NCI-H1048 (cell line): ENCODE measurements around the gene DOK1.
"Not testable (repeated sequence)": the region's sequence is repeated elsewhere in the genome, so short reads cannot be mapped to it uniquely, and the experiment has no call there.

Experiments used
- DNase-seq: peaks from one replicate; lab custom pipeline; 2025; lab: John Stamatoyannopoulos, UW

Gene DOK1

DNA sequence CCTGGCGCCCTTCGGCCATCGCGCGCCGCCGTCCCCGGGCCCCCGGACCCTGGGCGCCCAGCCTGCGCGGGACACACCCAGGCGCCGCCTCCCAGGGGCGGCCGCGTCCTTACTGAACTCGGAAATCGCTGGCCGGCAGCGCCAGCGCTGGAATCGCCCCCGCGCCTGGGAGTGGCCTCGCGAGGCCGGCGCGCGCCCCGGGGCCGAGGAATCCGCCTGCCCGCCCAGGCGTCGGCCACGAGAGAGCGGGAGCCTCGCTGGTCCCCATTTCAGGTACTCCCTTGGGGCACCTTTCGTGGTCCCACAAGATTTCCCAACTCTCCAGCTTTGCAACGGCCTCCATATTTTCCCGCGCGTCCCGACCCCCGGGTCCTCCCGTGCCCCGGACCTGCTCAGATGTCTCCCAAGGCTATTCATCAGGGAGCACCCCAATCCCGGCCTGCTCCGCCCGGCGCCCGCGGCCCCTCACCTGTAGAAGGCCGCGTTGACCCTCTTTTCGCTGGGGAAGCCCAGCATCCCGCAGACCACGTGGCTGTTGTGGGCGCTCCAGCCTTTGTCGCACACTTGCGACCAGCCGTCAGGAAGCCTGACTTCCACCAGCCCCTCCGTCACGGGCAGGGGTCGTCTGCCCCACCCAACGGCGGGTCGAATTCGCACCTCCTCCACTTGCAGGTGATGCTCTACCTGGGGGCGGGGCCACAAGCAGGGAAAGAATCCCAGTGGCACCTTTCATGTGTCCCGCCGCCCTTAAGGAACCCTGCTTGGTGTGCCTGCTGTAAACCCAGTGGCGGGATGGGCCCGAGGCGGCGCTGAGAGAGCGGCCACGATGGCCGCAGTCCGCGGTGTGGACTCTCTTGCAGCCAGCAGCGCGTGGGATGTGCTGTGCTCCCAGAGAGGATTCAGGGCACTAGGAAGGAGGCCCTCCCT, 5.4 kb upstream of the DOK1 start:
- no peak for DNase-seq

DNA sequence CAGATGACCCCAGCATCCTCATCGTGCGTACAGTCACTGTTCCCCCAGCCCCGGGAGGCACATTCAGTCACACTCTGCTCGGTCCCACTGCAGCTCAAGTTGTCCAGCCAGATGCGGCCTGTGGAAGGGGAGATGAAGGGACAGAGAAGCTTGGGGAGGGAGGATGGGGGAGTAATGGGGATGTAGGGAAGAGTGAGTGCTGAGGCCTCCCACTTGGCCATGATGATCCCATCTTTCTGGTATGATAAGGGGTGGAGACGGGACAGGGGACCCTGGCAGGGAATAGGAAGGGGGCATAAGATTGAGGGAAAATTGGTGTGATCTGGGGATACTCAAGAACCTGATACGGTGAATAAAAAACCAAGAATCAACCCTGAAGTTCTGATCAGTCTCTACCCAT, 4.3 kb upstream of the DOK1 start:
- DNase-seq, result no peak

DNA sequence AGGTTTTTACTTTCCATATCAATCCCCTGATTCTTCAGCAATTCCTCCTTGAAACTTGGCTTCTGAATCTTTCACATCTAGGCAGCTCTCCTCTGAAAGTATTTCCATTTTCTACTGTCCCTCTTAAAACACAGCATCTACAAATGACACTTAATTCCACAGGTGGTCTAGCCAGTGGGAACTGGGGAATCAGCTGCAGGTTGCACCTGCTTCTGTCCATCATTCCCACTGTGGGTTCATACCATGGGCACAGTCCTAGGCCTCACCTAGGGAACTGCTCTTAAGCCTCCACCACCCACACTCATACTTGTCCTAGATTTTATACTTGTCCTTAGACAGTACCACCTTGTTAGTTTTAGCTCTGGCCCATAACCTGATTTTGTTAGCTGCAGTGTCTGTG, 3.0 kb upstream of the DOK1 start:
- no peak for DNase-seq

DNA sequence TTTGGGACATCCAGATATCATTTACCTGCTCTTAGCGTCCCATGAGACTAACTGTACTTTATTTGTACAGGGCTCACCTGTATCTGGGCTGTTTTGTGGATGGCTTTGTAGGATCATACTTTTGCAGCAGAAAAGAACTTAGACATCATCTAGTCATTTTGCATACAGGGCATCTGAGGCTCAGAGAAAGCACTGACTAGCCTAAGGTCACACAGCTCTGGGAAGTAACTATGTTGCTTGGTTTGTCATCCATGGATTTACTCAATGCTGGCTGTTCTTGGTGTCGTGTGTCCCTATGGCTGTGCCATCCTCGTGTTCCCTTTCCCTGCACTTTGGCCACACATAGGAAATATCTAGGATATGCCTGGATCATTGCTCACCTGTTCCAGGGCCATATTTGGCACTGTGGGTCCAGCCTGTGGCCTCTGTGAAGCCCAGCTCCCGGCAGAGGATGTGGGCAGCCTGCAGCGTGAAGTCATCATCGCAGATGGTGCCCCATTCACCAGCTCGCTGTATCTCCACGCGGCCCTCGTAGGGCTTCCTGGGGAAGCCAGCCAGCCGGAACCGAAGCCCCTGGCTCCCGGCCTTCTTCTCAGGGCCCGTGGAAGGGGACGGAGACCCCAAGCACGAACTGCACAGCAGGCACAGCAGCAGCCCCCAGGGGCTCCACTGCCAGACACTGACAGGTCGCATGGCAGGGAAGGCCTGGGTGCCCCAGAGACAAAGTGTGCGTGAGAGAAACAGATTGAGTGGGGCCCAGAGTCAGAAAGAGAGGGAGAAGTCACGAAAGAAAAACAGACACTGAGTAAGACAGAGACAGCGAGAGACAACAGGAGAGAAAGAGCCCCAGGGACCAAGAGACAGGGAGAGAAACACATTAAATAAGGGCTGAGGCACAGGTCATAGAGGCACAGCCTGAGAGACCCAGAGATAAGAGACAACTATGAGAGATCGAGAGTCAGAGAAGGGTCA, 2.3 kb upstream of the DOK1 start:
- DNase-seq, result no peak

DNA sequence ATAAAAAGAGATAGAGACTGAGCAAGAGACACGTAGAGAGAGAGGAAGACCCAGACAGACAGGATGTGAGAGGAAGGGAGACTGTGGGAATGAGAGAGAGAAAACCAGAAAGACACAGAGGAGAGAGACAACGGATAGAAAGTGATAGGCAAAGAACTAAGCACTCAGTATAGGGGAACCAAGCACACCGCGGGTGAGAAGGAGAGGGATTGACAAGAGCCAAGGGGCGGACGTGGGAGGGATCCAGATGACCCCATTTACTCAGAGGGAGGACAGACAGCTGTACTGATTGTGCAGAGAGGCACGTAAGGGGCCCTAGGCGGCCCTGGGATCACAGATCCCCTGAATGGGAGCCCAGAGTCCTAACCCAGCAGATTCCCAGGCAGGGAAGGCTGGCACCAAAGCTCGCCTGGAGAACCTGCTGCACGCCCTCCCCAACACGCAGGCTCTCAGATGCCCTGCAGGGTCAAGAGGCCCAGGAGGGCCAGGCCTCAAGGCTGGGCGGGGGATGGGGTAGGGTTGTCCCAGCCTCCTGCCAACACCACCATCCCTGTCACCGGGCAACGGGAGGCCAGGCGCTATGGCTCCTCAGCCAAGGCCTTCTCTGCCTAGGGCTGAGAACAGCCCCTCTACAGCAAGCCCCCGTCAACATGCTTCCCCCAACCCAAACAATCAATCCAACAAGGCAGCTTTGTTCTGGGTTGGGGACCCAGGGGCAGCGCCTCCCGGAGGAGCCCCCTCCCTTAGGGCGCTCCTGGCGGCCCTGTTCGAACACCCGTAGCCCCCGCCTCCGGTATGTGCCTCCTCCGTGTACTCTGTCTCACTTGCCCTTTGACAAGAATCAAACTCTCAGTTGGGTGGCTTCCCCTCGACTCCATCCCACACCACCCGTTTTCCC, 1.4 kb upstream of the DOK1 start:
- no peak for DNase-seq

DNA sequence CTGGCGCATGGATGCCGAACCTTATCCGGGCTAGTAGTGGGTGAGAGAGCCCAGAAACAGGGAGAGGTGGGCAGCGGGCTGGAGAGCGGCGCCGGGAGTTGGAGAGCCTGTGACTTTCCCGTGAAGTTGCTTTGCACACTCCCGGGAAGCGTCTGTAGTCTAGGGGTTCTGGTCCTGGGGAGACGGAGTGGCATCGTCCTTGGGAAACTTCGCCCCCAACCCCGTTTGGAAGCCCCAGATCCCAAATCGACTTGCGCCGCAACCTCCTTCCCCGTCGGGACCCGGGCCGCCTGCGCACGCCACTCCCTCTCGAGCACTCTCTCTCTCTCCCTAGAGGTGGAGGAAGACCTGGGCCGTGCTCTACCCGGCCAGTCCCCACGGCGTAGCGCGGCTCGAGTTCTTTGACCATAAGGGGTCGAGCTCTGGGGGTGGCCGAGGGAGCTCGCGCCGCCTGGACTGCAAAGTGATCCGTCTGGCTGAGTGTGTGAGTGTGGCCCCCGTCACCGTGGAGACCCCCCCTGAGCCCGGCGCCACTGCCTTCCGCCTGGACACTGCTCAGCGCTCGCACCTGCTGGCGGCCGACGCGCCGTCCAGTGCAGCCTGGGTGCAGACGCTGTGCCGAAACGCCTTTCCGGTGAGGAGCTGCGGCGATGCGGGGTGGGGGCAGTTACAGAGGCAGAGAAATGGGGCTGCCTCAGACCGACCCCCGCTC, 456 bp downstream of the DOK1 start:
- DNase-seq, result no peak

DNA sequence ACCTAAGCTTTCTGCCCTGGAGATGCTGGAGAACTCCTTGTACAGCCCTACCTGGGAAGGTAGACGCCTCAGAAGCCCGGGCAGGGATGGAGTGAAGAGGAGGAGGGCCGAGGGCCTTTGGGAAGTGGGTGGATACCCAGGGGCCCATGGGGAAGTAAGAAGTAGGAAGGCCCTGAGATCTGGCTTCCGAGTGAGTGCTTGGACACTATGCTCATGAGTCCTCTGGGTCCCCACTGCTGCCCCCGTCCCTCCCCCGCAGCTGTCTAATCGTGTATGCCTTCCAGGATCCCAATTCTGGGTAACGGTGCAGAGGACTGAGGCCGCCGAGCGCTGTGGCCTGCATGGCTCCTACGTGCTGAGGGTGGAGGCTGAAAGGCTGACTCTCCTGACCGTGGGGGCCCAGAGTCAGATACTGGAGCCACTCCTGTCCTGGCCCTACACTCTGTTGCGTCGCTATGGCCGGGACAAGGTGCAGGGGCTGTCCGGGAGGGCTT, 1.1 kb downstream of the DOK1 start:
- no peak for DNase-seq

DNA sequence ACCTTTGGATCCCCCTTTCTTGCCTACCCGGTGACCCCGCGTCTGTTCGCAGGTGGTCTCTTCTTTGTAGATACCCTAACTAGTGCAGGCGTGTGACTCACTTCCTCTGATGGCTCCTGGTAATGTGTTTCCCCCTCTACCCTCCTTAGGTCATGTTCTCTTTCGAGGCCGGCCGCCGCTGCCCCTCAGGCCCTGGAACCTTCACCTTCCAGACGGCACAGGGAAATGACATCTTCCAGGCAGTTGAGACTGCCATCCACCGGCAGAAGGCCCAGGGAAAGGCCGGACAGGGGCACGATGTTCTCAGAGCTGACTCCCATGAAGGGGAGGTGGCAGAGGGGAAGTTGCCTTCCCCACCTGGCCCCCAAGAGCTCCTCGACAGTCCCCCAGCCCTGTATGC, 1.6 kb downstream of the DOK1 start:
- no peak for DNase-seq

DNA sequence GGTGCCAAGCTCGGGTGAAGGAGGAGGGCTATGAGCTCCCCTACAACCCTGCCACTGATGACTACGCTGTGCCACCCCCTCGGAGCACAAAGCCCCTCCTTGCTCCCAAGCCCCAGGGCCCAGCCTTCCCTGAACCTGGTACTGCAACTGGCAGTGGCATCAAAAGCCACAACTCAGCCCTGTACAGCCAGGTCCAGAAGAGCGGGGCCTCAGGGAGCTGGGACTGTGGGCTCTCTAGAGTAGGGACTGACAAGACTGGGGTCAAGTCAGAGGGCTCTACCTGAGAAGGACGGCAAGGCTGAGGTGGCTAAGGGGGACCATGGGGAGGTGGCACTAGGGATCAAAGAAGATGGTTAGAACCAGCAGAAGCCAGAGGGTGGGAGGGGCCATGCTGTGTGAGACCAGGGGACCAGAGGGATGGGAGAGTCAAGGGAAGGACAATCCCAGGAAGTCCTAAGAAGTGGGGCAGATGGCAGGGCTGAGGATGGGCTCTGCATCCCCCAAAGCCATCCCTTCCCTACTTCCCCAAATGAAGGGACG, 2.4 kb downstream of the DOK1 start:
- no peak for DNase-seq

DNA sequence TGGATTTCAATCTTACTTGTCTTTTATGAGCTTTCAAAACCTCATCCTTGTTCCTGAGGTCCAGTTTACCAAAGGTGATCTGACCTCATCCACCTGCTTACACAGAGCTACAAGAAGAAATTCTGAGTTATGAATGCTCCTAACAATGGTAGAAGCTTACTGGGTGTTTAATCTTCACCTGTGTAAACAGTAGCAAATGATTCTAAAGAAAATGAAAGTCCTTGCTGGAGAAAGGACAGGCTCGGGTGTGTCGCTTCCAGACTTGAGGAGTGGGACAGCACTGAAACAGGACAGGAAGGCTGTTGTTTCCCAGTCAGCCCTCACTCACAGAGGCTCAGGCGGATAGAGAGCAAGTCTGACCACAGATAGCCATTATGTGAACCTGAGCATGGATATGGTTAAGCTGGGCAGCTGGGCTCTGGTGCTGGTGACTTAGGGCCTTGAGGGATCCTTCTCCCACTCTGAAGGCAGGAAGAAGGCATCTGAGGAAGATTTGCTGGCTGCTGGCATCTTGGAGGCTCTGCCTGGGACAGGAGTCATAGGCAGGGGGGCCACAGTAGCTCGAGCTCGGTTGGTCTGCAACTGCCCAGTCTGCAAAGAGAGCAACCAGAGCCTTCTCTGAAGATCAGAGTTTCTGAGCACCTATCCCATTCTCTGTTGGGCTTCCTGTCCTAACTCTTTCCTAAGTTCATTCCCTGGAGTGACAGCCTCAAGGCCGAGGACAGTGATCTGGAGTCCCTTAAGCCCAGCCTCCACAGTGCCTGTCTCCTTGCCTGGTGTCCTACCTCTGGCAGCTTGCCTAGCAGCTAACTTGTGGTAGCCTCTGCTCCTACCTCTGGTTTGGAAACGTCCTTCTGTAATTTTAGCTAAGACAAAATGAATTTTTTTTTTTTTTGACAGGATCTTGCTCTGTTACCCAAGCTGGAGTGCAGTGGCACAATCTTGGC, 4.0 kb downstream of the DOK1 start:
- DNase-seq, result no peak

DNA sequence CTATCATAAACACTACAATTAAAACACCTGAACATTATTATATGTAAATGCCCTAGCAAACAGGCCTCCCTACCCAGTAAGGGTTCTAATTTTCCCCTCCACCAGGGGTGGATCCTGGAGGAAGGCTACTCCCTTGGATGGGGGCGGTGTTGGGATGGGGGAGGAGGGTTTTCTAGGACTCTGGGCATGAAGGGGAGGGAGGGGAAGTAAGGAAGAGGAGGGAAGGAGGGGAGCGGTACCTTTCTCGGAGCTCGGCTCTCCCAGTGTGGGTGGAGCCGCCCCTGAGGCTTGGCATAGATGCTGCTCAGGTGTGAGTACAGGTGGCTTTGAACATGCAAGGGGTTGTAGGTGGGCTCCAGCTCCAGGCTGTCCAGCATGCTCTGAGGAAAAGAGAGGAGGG, 5.4 kb downstream of the DOK1 start:
- DNase-seq, result no peak

DNA sequence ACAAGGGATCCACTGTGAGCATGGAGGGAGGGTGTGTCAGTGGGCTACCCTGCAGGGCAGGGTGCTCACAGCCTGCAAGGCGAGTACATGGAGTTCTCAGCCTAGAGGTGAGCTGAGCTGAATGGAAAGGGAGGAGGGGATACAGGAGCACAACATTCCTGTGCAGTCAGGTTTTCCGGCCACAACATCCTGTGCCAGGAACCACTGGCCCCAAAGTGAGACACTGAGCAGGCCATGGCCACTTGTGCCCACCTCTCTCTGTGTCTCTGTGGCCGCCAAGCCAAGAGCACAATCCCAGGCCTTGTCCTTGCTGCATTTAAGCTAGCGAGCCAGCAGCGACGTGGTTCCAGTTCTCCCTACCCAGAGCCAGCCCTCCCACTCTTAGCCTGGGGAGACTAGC, 6.1 kb downstream of the DOK1 start:
- no peak for DNase-seq

DNA sequence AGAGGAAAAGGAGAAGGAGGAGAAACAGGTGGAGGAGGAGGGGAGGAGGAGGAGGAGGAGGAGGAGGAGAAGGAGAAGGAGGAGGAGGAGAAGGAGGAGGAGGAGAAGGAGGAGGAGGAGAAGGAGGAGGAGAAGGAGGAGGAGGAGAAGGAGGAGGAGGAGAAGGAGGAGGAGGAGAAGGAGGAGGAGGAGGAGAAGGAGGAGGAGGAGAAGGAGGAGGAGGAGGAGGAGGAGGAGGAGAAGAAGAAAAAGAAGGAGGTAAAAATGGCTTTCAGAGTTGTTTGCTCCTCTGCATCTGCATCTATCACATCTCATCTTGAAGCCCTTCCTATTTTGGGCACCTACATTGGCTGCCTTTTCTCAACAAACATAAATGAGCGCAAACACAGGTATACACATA, 6.5 kb downstream of the DOK1 start:
- not testable (repeated sequence) for DNase-seq

DNA sequence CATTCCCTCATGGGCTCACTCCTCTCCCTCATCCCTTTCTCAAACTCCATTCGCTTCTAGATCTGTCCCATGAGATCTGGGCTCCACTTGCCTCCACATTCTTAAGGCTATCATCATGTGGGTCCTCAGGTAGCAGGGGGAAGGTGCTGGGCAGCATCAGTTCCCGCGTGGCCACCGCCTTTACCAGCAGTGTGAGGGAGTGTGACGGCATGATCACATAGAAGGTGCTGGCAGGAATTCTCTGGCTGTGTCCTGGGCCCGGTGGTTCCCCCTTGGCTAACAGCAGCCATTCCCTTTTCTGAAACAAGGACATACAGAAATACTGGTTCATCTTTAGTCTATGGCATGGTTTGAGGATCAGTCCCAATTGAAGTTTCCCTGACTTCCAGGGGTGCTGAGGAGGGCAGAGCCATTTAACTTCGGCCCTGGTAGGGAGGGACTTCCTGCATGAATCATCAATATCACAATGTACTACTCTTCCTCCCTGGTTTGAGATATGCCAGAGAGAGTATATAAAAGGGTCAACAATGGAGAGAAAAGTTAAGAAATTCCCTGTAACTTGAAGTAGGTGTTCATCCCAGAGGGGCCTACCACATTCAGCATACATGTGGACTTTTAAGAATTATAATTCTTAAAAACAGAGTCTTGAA, 7.7 kb downstream of the DOK1 start:
- no peak for DNase-seq

DNA sequence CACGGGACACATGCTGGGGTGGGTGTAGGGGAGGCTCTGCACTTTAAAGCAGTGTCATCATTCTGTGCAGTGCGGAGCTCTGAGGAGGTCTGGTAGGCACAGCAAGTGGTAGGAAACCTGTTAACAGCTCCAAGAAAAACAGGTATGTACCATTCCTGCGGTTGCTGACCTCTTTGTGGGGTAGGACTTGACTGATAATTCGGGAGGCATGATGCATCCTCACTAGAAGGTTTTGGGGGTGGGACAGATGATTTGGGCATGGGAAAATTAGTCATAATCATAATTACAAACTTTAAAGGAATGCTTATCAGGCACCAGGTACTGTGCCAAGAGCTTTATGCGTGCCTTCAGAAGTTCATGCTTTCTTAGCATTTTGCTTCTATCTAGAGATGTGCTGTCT, 9.7 kb downstream of the DOK1 start:
- no peak for DNase-seq

DNA sequence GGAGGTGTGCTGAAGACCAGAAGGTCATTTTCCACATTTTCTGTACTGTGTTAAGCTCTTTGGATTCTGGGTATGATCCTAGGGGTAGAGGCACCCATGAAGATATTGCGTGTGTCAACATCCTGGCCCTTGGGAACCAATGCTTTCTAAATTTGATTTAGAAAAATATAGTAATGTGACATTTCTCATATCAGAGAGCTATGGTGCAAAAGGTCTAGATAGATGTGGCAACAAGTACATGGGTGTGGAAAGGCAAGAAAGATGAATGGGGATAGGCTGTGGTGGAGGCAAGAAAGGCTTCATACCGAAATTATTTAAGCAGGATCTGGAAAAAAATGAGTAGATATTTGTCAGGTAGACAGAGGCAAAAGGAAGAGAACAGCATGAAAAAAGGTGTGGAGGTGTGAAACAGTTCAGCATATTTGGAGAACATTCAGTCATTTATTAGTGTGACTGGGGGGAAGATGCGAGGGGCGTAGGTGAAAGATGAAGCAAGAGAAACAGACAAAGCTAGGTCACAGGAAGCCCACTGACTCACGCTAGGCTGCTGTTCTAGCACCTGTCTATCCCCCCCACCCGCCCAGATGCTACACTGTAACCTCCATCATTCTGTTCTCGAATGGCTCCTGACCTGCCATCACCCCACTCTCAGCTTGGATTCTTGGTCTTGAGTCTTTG, 11.7 kb downstream of the DOK1 start:
- no peak for DNase-seq

DNA sequence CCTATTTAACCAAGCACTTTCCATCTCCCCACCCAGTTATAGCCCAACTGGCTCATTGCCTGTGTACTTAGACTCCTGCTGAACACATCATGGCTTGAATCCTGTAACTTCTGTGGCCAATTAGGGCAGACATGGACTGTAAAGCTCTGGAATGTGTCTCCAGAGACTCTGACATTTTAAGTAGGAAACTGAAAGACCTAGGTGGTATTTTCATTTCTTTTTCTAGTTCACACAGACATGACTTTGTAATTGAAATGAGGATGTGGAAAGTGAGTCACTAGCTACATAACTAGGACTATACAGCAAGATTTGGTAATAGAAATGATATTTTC, 12.2 kb downstream of the DOK1 start:
- no peak for DNase-seq

DNA sequence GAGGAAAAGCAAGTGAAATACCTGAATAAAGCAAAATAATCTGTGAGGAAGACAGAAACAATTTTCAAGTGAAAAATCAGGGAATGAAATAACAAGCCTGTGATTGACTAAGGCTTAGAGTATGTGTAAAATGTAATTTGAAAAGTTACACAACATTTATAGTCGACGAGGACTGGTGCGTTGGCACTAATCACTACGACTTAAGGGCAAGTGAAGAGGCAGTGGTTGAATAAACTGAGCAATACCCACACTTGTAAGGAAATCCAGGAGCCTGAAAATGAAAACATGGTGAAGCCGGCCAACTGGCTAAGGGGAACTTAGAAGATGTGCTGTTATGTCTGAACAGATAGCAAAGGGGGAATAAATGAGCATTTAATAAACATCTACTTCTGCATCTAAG, 13.4 kb downstream of the DOK1 start:
- no peak for DNase-seq

DNA sequence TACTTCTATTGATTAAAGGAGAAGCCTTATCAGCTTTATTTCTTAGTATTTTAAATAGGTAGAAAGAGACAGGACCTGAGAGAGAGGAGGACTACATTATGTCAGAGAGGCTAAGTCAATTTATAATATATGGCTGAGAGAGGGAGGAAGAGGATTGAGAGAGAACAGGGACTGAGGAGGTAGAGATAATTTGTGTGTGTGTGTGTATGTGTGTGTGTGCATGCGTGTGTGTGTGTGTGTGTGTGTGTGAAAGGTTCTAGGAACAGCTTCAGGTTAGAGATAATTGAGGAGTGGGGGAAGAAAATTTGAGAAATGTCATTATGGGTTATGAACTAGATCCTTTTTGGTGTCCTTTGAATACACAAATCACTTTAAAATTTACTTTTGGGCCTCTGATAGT, 15.2 kb downstream of the DOK1 start:
- no peak for DNase-seq
